Heart left ventricle (tissue), 16 donors: Measurements from ENCODE around the gene ANKRD44. TPM values are rescaled to one million over a fixed set of nuclear protein-coding genes. Genes with fewer than 3 reads are reported as not detected.

Experiments
- ATAC-seq, 4 donors: fragments of 200-7000 bp; cut with Tn5 transposase; one replicate each; pipeline ENCODE4 v1.9.1; 2020 to 2022; ENCODE audit warnings: moderate library complexity in 4 of 4, mild to moderate bottlenecking in 3 of 4, moderate number of reproducible peaks in 1 of 4
- DNase-seq, 5 donors: peaks; one replicate each; pipeline ENCODE4 v3.0.0-alpha.2; 2020
- H3K27ac ChIP-seq, 12 donors: fragments of 200-600 bp; sonication (generic) in 4 of 12; one replicate each; pipeline versions ENCODE4 v1.5.0 to v1.8.0; 2016 to 2022; ENCODE audit warnings: mild to moderate bottlenecking in 2 of 12
- H3K27me3 ChIP-seq, 9 donors: fragments of 200-600 bp; sonication (generic) in 2 of 9; one replicate each; pipeline versions ENCODE4 v1.5.1 to v1.8.0; 2016 to 2022; ENCODE audit warnings: mild to moderate bottlenecking in 3 of 9
- H3K36me3 ChIP-seq, 9 donors: fragments of 200-600 bp; sonication (generic) in 2 of 9; one replicate each; pipeline versions ENCODE4 v1.5.0 to v1.8.0; 2018 to 2022; ENCODE audit warnings: mild to moderate bottlenecking in 2 of 9
- H3K4me1 ChIP-seq, 12 donors: fragments of 200-600 bp; sonication (generic) in 4 of 12; one replicate each; pipeline versions ENCODE4 v1.5.0 to v1.8.0; 2016 to 2022; ENCODE audit warnings: mild to moderate bottlenecking in 3 of 12
- H3K4me3 ChIP-seq, 12 donors: fragments of 200-600 bp; sonication (generic) in 4 of 12; one replicate each; pipeline versions ENCODE4 v1.5.0 to v1.8.0; 2017 to 2022; ENCODE audit warnings: mild to moderate bottlenecking in 9 of 12, moderate library complexity in 4 of 12
- H3K9me3 ChIP-seq, 12 donors: fragments of 200-600 bp; sonication (generic) in 4 of 12; one replicate each; pipeline versions ENCODE4 v1.5.0 to v1.8.0; 2016 to 2022; ENCODE audit warnings: mild to moderate bottlenecking in 1 of 12
- POLR2A ChIP-seq, 2 donors: fragments of 450-650 bp; IDR thresholded peaks; one replicate each; pipeline ENCODE4 v1.6.1; 2017; ENCODE audit warnings: antibody characterized with exemption in 2 of 2, mild to moderate bottlenecking in 2 of 2, moderate library complexity in 2 of 2
- WGBS, 4 donors: extraction: QIAGEN DNeasy Blood & Tissue Kit in 2 of 4; methylation state at CpG; one replicate each; pipeline versions ENCODE4 v1.1.5 to v1.1.7; 2013 to 2018; 5-methylcytosine and 5-hydroxymethylcytosine counted together
- intact Hi-C, 10 donors: fragments of 100-400 bp; cut with DNase I; formaldehyde crosslinking; loops; one replicate each; pipeline versions ENCODE4 v1.11.1 to v1.14.2; 2022
- polyA plus RNA-seq, 2 donors: library from polyadenylated mRNA; stranded (reverse); fragments of 200-250 nt; gene quantifications; one replicate each; pipeline ENCODE4 v1.2.3, GENCODE V29; 2013
- total RNA-seq, 9 donors: library from RNA; depleted of rRNA in 2 of 9; stranded (reverse); fragments of >200 nt in 2 of 9; fragmentation: NEBNext Ultra II Directional in 3 of 9; extraction: Animal tissue kit (Norgen Biotek cat#: 25700) in 3 of 9; gene quantifications; one replicate each; pipeline versions ENCODE4 v1.1.0 to v1.2.4, GENCODE V29; 2016 to 2023
- TF ChIP-seq, protein P1 (sequence below), 12 donors: fragments of 200-600 bp; sonication (generic) in 4 of 12; IDR thresholded peaks; one replicate each; pipeline versions ENCODE4 v1.5.0 to v1.8.0; 2018 to 2022; ENCODE audit warnings: antibody characterized with exemption in 12 of 12, mild to moderate bottlenecking in 5 of 12
- donor health status: ischemic (EF 13 %, LVEDD 7.1; RV severe dilation, severe dysfunction).
- donor health status: healthy with polysubstance abuse.
- donor health status: DM: no; HTN: yes; CAD: no.
- donor health status: DM: no; HTN: no; CAD: no.
- donor health status: ischemic (EF 25% LVEDD 6.9; RV normal size, moderate dysfunction).
- donor health status: ischemic (EF 25% LVEDD 5.7; RV mildly dilated, moderate dysfunction).
- donor health status: healthy.
- donor health status: DM: yes; HTN: yes; CAD: no.
- donor health status: ischemic (EF 35%, LVEDD 5.7; RV mildly dilated, moderate dysfunction).
- donor health status: nonischemic (EF 11% LVEDD 7.7; RV severe dilation, severe dysfunction).
- donor health status: DM: yes; HTN: yes; CAD: no.
- donor health status: PGD.
- donor health status: ischemic (EF 29% LVEDD 5.4; RV normal size, mild dysfunction).
- donor health status: nonischemic (EF 23%, LVEDD 6.1; RV moderate dilation, normal function).

The ANKRD44 gene
- total and polyA plus RNA-seq, 11 donors: 2.4 to 30.6 (median 8.4) TPM

DNA sequence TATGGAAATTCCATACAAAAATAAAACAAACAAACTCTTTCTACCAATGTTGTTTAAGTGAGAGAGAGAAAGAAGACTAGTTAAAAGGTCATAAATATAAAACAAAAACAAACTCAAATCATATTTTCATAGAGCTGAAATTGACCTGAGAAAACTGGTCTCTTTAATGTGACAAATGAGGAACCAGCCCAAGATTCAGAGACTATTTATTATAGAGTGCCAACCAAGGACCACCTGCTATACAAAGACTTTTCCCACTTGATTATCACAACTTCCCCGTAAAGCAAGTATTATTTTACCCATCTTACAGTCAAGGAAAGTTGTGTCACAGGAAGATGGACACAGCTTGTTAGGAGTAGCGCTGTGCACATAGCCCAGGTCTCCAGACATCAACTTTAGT is 13.3 kb downstream of the ANKRD44 start:
- peak overlapping the region in 1 of 12 donors; percentile 18 for H3K4me3 ChIP-seq
- H3K27me3 ChIP-seq: no peaks in the 10 kb centered on the region
- peak overlapping the region in 1 of 12 donors; percentile 86 for H3K27ac ChIP-seq
- peaks cover 0 to 75% (median 15%) of the 10 kb centered on the region in 12 donors for H3K4me1 ChIP-seq
- DNase-seq: no peak
- H3K9me3 ChIP-seq: no peaks in the 10 kb centered on the region
- intact Hi-C loops: no loop called here
- TF ChIP-seq POLR2A (IDR thresholded peaks at IDR 0.05): no peak
- TF ChIP-seq, protein P1, sequence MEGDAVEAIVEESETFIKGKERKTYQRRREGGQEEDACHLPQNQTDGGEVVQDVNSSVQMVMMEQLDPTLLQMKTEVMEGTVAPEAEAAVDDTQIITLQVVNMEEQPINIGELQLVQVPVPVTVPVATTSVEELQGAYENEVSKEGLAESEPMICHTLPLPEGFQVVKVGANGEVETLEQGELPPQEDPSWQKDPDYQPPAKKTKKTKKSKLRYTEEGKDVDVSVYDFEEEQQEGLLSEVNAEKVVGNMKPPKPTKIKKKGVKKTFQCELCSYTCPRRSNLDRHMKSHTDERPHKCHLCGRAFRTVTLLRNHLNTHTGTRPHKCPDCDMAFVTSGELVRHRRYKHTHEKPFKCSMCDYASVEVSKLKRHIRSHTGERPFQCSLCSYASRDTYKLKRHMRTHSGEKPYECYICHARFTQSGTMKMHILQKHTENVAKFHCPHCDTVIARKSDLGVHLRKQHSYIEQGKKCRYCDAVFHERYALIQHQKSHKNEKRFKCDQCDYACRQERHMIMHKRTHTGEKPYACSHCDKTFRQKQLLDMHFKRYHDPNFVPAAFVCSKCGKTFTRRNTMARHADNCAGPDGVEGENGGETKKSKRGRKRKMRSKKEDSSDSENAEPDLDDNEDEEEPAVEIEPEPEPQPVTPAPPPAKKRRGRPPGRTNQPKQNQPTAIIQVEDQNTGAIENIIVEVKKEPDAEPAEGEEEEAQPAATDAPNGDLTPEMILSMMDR (IDR thresholded peaks at IDR 0.05): no peak
- no peaks in the 10 kb centered on the region for H3K36me3 ChIP-seq
- ATAC-seq: no peak
- WGBS, 4 donors: 91 to 98% (median 94%) methylated on average over 2 of the region's 2 CpGs

DNA sequence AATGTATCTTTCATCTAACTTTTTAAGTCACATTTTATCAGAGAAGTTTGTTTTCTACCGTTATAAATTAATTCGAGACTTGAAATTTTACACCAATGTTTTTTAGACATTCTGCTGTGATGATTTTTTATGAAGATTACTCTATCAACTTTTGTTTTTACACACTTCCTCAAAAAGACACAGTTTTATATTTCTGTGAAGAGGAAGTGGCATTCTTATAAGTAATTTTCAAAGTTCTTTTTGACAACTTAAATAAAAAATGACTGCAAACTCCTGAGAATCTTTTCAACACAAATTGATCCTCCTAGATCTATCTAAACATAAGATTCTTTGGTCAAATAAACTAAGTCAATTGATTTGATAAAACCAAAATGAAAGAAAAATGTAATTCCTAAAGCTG is 13.7 kb downstream of the ANKRD44 start:
- no peak for TF ChIP-seq POLR2A (IDR thresholded peaks at IDR 0.05)
- TF ChIP-seq, protein P1 (IDR thresholded peaks at IDR 0.05): no peak
- intact Hi-C loops: no loop called here

DNA sequence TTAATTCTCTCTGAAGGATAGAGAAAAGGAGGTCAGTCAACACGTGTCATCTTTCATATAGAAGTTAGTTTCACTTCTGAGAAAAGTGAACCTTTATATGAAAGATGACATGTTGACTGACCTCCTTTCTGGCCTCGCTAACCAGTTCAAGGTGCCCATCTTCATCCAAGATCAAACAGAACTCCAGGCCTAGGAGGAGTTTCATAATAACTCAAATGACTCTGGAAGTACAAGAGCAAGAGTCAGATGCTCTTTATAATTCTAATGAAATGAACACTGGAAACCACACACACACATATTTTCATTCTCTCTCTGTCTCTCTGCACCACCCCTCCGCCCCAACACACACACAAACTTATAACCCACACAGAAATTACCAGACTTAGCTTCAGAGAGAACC is 16.3 kb downstream of the ANKRD44 start:
- Histone ChIP-seq H3K9me3 (peaks cover 0 to 3% (median 0%) of the 10 kb centered on the region in 12 donors), H3K4me3 (peak overlapping the region in 2 of 12 donors; percentile 7 to 23), H3K27me3 (no peaks in the 10 kb centered on the region), H3K36me3 (no peaks in the 10 kb centered on the region), H3K4me1 (peaks cover 0 to 94% (median 15%) of the 10 kb centered on the region in 12 donors), H3K27ac (peak overlapping the region in 10 of 12 donors; percentile 4 to 86 (median 22))
- intact Hi-C loops: no loop called here
- peak in 1 of 4 donors; percentile 43 for ATAC-seq
- no peak for DNase-seq
- WGBS, 4 donors: 69 to 75% (median 73%) methylated on average over 3 of the region's 3 CpGs
- TF ChIP-seq, protein P1 (IDR thresholded peaks at IDR 0.05): no peak
- TF ChIP-seq POLR2A (IDR thresholded peaks at IDR 0.05): no peak

More for the DNA sequence above, 13.7 kb downstream of the ANKRD44 start:
- WGBS, 4 donors: 77 to 92% (median 84%) methylated on average over 2 of the region's 2 CpGs
- Histone ChIP-seq H3K36me3 (no peaks in the 10 kb centered on the region), H3K9me3 (peaks cover 0 to 1% (median 0%) of the 10 kb centered on the region in 12 donors), H3K27me3 (no peaks in the 10 kb centered on the region), H3K27ac (peak overlapping the region in 1 of 12 donors; percentile 86), H3K4me3 (peak overlapping the region in 1 of 12 donors; percentile 18), H3K4me1 (peaks cover 0 to 74% (median 15%) of the 10 kb centered on the region in 12 donors)
- DNase-seq: no peak
- ATAC-seq: no peak

DNA sequence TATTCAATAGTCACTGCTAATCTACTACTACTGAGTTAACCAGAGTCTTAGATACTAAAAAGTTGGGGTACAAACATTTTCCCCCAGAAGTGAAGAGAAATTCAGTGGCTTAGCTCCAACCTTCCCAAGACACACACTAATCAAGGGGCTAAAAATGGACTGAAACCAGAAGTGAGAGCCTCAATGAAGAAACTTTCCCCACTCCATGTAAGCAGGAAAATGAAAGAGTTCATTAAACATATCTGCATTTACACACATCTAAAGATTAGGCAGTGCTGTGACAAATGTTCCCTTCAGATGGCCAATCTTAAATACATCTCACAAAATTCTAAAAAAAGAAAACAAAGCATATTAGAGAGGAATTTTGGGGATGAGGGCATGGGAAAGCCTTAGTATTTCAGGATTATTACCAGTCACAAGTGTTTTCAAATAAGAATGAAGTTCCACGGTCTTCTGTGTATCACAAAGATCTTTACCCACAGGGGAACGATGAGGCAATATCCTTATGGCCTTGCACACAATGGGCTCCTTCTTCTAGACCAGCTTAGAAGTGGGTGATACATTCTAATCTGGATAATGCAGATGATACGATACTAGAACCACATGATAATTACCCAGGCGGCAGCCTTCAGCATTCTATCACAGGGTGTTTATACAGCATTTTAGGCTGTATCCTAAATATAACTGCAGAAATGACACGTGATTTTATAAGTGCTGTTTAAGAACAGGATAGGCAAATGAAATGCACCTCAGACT is 17.1 kb downstream of the ANKRD44 start:
- TF ChIP-seq, protein P1 (IDR thresholded peaks at IDR 0.05): no peak
- no peak for TF ChIP-seq POLR2A (IDR thresholded peaks at IDR 0.05)
- ATAC-seq (peak in 3 of 4 donors; percentile 56 to 76 (median 73)), DNase-seq (no peak)
- H3K27ac ChIP-seq: peak overlapping the region in 10 of 12 donors; percentile 5 to 86 (median 30)
- intact Hi-C loops: no loop called here
- H3K4me3 ChIP-seq: peak overlapping the region in 3 of 12 donors; percentile 7 to 23 (median 13)
- H3K4me1 ChIP-seq: peaks cover 0 to 96% (median 15%) of the 10 kb centered on the region in 12 donors
- no peaks in the 10 kb centered on the region for H3K27me3 ChIP-seq
- 20 to 30% (median 24%) methylated on average over 5 of the region's 5 CpGs for WGBS, 4 donors
- no peaks in the 10 kb centered on the region for H3K36me3 ChIP-seq
- peaks cover 0 to 3% (median 0%) of the 10 kb centered on the region in 12 donors for H3K9me3 ChIP-seq
